ENCODE results near the gene ABCD2.

The ABCD2 gene

GRCh38 chr12:39595928-39596327, 23.7 kb downstream of the ABCD2 start:
- H3K27ac ChIP-seq (ENCODE audit: poor library complexity, severe bottlenecking), result no peak overlapping the region
- H3K4me1 ChIP-seq (ENCODE audit: insufficient read depth, poor library complexity, severe bottlenecking), result no peaks in the 10 kb centered on the region
- no peaks in the 10 kb centered on the region for H3K27me3 ChIP-seq (ENCODE audit: insufficient read depth, poor library complexity, severe bottlenecking)
- no peak overlapping the region for H3K4me3 ChIP-seq (ENCODE audit: severe bottlenecking)
- H3K36me3 ChIP-seq (ENCODE audit: low read depth), result no peaks in the 10 kb centered on the region
- H3K9me3 ChIP-seq (ENCODE audit: severe bottlenecking), result no peaks in the 10 kb centered on the region
- no peak for DNase-seq (ENCODE audit: low spot score)
- no peak for TF ChIP-seq CTCF (IDR thresholded peaks at IDR 0.05; ENCODE audit: poor library complexity, severe bottlenecking)
- ATAC-seq (ENCODE audit: low read depth), result no peak

GRCh38 chr12:39592295-39592694, 27.3 kb downstream of the ABCD2 start:
- DNase-seq (ENCODE audit: low spot score) (no peak), ATAC-seq (ENCODE audit: low read depth) (peak; percentile 45; the same call in 1 of the 3 replicates)
- Histone ChIP-seq H3K4me3 (ENCODE audit: severe bottlenecking) (no peak overlapping the region), H3K27me3 (ENCODE audit: insufficient read depth, poor library complexity, severe bottlenecking) (no peaks in the 10 kb centered on the region), H3K9me3 (ENCODE audit: severe bottlenecking) (no peaks in the 10 kb centered on the region), H3K27ac (ENCODE audit: poor library complexity, severe bottlenecking) (no peak overlapping the region), H3K36me3 (ENCODE audit: low read depth) (no peaks in the 10 kb centered on the region), H3K4me1 (ENCODE audit: insufficient read depth, poor library complexity, severe bottlenecking) (no peaks in the 10 kb centered on the region)
- no peak for TF ChIP-seq CTCF (IDR thresholded peaks at IDR 0.05; ENCODE audit: poor library complexity, severe bottlenecking)

GRCh38 chr12:39588348-39588747, 31.3 kb downstream of the ABCD2 start:
- Histone ChIP-seq H3K9me3 (ENCODE audit: severe bottlenecking) (no peaks in the 10 kb centered on the region), H3K4me1 (ENCODE audit: insufficient read depth, poor library complexity, severe bottlenecking) (no peaks in the 10 kb centered on the region), H3K4me3 (ENCODE audit: severe bottlenecking) (no peak overlapping the region), H3K36me3 (ENCODE audit: low read depth) (no peaks in the 10 kb centered on the region), H3K27me3 (ENCODE audit: insufficient read depth, poor library complexity, severe bottlenecking) (no peaks in the 10 kb centered on the region), H3K27ac (ENCODE audit: poor library complexity, severe bottlenecking) (no peak overlapping the region)
- no peak for ATAC-seq (ENCODE audit: low read depth)
- no peak for TF ChIP-seq CTCF (IDR thresholded peaks at IDR 0.05; ENCODE audit: poor library complexity, severe bottlenecking)
- DNase-seq (ENCODE audit: low spot score), result no peak

- DNase-seq (ENCODE audit: low spot score), result no peak
- Histone ChIP-seq H3K27me3 (ENCODE audit: insufficient read depth, poor library complexity, severe bottlenecking) (no peaks in the 10 kb centered on the region), H3K9me3 (ENCODE audit: severe bottlenecking) (no peaks in the 10 kb centered on the region), H3K4me3 (ENCODE audit: severe bottlenecking) (no peak overlapping the region), H3K27ac (ENCODE audit: poor library complexity, severe bottlenecking) (no peak overlapping the region), H3K36me3 (ENCODE audit: low read depth) (no peaks in the 10 kb centered on the region), H3K4me1 (ENCODE audit: insufficient read depth, poor library complexity, severe bottlenecking) (peaks cover 3% of the 10 kb centered on the region)
- peak; percentile 74 for TF ChIP-seq CTCF (IDR thresholded peaks at IDR 0.05; ENCODE audit: poor library complexity, severe bottlenecking)
- peak; percentile 83 for ATAC-seq (ENCODE audit: low read depth)
These were observed 32.4 kb downstream of the ABCD2 start for GRCh38 chr12:39587225-39587624.

GRCh38 chr12:39586816-39587215, 32.8 kb downstream of the ABCD2 start:
- H3K27me3 ChIP-seq (ENCODE audit: insufficient read depth, poor library complexity, severe bottlenecking), result no peaks in the 10 kb centered on the region
- no peak overlapping the region for H3K4me3 ChIP-seq (ENCODE audit: severe bottlenecking)
- H3K4me1 ChIP-seq (ENCODE audit: insufficient read depth, poor library complexity, severe bottlenecking), result peaks cover 7% of the 10 kb centered on the region
- H3K36me3 ChIP-seq (ENCODE audit: low read depth), result no peaks in the 10 kb centered on the region
- no peaks in the 10 kb centered on the region for H3K9me3 ChIP-seq (ENCODE audit: severe bottlenecking)
- ATAC-seq (ENCODE audit: low read depth), result no peak
- TF ChIP-seq CTCF (IDR thresholded peaks at IDR 0.05; ENCODE audit: poor library complexity, severe bottlenecking), result no peak
- no peak for DNase-seq (ENCODE audit: low spot score)
- H3K27ac ChIP-seq (ENCODE audit: poor library complexity, severe bottlenecking), result no peak overlapping the region
